Measurements from ENCODE around the gene C11orf86. TPM values are rescaled to one million over a fixed set of nuclear protein-coding genes. Genes with fewer than 3 reads are reported as not detected.

The C11orf86 gene
- total RNA-seq, 1 donor from 2014 or later = not detected

GRCh38 chr11:67016550-67016949, 41.4 kb downstream of the C11orf86 start:
- no peak for DNase-seq (ENCODE audit: extremely low spot score in 2 of 2)
- Histone ChIP-seq H3K9me3 (no peaks in the 10 kb centered on the region), H3K36me3 (no peaks in the 10 kb centered on the region), H3K4me1 (no peaks in the 10 kb centered on the region), H3K27ac (no peak overlapping the region), H3K4me3 (no peak overlapping the region), H3K27me3 (no peaks in the 10 kb centered on the region)
- TF ChIP-seq POLR2A (IDR thresholded peaks at IDR 0.05) (no peak), CTCF (IDR thresholded peaks at IDR 0.05) (no peak), POLR2AphosphoS5 (IDR thresholded peaks at IDR 0.05; ENCODE audit: insufficient read depth in 1 of 2, low read depth in 1 of 2) (no peak)
- intact Hi-C loops (cut with DNase I) = no loop called here

GRCh38 chr11:67020949-67021348, 45.8 kb downstream of the C11orf86 start:
- H3K9me3 ChIP-seq = no peaks in the 10 kb centered on the region
- no peak for DNase-seq (ENCODE audit: extremely low spot score in 2 of 2)
- no peak overlapping the region for H3K4me3 ChIP-seq
- H3K36me3 ChIP-seq = no peaks in the 10 kb centered on the region
- intact Hi-C loops (cut with DNase I) = no loop called here
- H3K27me3 ChIP-seq = no peaks in the 10 kb centered on the region
- H3K4me1 ChIP-seq = peaks cover 17% of the 10 kb centered on the region
- no peak overlapping the region for H3K27ac ChIP-seq
- TF ChIP-seq CTCF (IDR thresholded peaks at IDR 0.05) = no peak
- no peak for TF ChIP-seq POLR2A (IDR thresholded peaks at IDR 0.05)
- no peak for TF ChIP-seq POLR2AphosphoS5 (IDR thresholded peaks at IDR 0.05; ENCODE audit: insufficient read depth in 1 of 2, low read depth in 1 of 2)

- DNase-seq (ENCODE audit: extremely low spot score in 2 of 2) = no peak
- TF ChIP-seq POLR2A (IDR thresholded peaks at IDR 0.05) = no peak
- no peak for TF ChIP-seq CTCF (IDR thresholded peaks at IDR 0.05)
- Histone ChIP-seq H3K9me3 (no peaks in the 10 kb centered on the region), H3K4me1 (peaks cover 17% of the 10 kb centered on the region), H3K4me3 (peak overlapping the region; percentile 32 to 54), H3K36me3 (no peaks in the 10 kb centered on the region), H3K27ac (no peak overlapping the region), H3K27me3 (no peaks in the 10 kb centered on the region)
- intact Hi-C loops (cut with DNase I) = no loop called here
Measured at GRCh38 chr11:67022341-67022933, 47.3 kb downstream of the C11orf86 start.

- Histone ChIP-seq H3K36me3 (no peaks in the 10 kb centered on the region), H3K4me1 (peaks cover 21% of the 10 kb centered on the region), H3K27ac (no peak within 1 kb of the TSS), H3K4me3 (peak within 1 kb of the TSS; percentile 32 to 54), H3K9me3 (no peaks in the 10 kb centered on the region), H3K27me3 (no peaks in the 10 kb centered on the region)
- no peak for TF ChIP-seq POLR2A (IDR thresholded peaks at IDR 0.05)
- TF ChIP-seq POLR2AphosphoS5 (IDR thresholded peaks at IDR 0.05; ENCODE audit: insufficient read depth in 1 of 2, low read depth in 1 of 2) = no peak
- no peak for TF ChIP-seq CTCF (IDR thresholded peaks at IDR 0.05)
- no peak for DNase-seq (ENCODE audit: extremely low spot score in 2 of 2)
- intact Hi-C loops (cut with DNase I) = no loop called here
Measured at GRCh38 chr11:67022961-67023956, 48.2 kb downstream of the C11orf86 start, which contains the start of gene SYT12. SYT12 (plus strand) TSS chr11:67023134; CDS start chr11:67030145, 7,011 bp downstream.

Measured in vagina (tissue), 2 donors.